Occipital lobe (tissue), 3 donors: ENCODE data around the gene C10orf67. TPM values are rescaled to one million over a fixed set of nuclear protein-coding genes. Genes with fewer than 3 reads are reported as not detected.
A peak's percentile ranks its signal among the peaks of the same experiment; 100 is the strongest.

Experiments
- DNase-seq: peaks from one replicate; lab custom pipeline; 2025; lab: John Stamatoyannopoulos, UW
- small RNA-seq: library from RNA; depleted of rRNA; stranded (forward); fragments of <200 nt; gene quantifications from one replicate; pipeline ENCODE3, GENCODE V24; 2014
- total RNA-seq: library from RNA; depleted of rRNA; stranded (reverse); fragments of >200 nt; gene quantifications from one replicate; pipeline ENCODE4 v1.2.3, GENCODE V29; 2014

Gene C10orf67
- total RNA-seq, 1 donor from 2014 or later = 0.16 TPM

DNA sequence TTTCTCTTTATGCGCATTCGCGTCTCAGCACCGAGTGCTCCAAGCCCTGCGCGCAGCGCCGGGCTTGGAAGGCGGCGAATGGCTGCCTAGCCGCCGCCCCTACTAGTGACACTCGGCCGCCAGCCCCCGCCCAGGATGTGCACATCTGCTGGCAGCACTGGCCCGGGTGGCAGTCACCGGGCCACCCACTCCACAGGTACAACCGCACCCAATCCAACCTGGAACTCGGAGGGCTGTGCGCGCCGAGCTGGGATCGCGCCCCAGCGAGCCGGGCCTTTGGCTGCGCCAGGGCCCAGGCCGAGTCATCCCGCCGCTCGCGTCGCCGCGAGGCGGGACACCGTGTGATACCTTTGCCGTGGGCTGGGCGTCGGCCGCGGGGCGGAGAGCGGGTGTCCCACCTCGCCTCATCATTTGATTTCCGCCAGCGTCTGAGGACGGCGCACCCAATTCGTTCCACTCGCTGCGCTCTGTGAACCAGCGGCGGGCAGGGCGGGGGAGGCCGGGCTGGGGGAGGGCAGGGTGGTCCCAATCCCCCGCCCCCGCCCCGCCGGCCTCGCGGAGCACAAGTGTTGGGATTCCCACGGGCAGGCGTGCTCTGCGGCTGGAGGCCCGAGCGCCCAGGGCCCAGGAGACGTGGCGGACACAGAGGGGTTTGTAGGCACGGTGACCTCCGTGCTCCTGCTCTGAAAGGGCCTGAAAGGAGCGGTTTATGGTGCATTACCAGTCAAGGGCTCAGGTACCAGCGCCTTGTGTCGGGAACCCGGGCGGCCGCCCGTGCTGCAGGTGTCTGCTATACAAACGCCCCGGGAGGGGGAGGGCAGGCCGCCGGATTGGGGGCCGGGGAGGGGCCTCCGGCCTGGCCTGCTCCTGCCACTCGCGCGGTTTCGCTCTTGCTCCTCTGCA, 170.3 kb downstream of the C10orf67 start:
- DNase-seq = peak; percentile 35

DNA sequence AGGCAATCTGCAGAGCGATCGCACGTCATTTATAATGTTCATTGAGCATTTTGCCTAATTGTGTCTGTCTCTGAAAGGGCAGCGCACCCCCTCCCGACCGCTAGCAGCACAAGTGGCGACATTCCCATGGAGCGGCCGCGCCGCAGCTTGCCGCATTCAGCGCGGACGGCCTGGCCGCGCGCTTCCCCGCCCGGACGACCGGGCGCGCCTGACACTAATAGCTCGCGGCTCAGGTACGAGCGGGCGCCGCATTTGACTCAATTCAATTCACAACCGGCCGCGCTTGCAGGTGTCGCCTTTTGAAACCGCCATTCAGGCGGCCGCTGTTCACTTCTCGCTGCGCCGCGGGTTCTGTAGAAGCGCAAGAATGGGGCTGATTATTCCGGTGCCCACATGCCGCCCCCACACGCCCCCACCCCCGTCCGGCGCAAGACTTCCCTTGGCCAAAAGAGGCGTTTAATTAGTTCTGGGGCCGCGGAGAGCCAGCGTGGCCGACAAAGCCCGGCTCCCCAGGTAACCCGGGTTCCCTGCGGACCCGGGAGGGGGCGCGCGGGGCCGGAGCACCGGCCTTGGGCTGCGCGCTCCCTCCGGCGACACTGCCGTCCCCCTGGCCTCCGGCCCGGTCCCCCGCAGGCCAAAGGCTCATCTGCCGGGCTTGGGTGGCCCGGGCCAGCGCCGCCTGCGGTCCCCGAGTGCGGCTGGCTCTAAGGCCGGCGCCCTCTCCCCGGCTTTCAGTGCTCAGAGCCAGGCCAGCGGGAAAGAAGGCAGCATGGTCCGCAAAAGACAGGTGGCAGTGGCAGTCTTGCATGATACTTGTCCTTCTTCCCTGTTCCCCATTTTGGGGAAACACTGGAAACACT, 171.2 kb downstream of the C10orf67 start:
- DNase-seq = peak; percentile 6

DNA sequence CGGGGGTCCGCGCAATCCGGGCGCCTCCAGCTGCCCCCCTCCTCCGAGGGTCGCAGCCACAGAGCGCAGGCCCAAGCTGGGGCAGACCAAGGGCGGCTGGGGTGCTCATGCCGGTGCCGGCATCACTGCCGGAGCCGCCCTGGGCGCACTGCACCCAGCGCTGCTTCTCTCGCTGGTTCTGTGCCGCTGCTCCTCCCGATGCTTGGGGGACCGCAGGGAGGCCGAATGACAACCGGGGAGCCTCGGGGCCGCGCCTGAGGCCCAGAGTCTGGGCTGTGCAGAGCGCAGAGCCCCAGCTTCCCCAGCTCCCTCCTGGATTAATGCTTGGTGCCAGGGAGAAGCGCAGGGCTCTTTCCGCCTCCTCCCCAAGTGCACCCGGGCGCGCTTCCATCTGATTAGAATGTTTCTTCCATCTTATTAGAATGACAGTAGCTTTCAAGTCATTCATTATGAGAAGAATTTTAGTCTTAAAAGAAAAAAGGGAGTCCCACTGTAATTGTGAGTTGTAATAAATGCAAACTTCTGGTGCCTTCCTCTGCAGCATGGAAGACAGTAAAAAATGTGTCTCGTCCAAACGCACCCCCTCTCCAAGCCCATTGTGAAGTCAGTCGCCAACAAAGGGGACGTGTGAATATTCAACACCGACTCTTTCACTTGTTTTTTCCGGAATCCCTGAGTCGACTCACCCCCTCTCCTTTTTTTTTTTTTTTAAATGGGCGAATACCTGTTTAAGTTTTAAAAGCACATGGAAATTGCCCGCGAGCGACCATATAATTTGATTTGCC, 172.0 kb downstream of the C10orf67 start:
- peak; percentile 39 for DNase-seq

DNA sequence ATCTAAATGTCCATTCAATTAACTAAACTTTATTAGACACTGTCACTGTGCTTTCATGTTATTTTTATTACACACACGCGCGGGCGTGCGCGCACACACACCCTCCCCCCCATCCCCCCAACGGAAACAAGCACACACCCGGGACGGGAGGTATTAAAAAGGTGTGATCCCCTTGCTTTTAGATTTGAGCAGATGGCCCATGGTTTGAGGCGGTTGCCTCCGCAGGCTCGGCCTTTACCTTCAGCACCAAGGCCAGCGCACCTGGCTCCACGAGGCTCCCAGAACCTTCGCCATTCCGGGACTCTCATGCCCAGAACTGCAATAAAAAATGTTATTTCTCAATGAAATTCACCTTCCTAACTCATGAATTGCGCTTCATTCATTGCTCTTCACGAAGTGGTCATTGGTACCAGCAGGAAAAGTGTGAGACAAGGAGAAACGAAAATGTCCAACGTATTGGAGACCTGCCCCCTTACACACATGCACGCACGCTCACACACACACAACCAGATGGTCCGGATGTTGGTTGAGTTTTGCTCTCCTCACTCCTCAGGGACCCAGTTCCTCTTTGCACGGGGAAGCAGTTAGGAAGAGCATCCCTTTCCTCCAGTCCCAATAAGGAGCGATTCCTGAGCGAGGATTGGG, 173.2 kb downstream of the C10orf67 start:
- no peak for DNase-seq

DNA sequence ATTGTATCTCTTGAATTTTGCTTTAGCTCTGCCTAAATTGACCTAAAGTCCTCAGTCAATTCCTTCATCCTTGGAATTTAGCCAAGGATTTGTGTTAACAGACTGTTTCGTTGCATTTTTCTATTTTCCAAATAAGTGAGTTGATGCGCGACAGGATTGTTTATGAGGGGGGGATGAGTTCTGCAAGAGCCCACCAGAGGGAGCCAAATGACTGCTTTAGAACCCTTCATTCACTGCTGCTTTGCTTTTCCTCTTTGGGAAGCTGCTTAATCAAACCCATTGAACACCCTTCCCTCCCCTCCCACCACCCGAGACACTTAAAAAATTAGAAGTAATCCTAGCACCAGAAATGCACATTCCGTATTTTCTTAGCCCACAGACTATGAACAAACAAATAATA, 186.2 kb downstream of the C10orf67 start:
- peak; percentile 21 for DNase-seq

DNA sequence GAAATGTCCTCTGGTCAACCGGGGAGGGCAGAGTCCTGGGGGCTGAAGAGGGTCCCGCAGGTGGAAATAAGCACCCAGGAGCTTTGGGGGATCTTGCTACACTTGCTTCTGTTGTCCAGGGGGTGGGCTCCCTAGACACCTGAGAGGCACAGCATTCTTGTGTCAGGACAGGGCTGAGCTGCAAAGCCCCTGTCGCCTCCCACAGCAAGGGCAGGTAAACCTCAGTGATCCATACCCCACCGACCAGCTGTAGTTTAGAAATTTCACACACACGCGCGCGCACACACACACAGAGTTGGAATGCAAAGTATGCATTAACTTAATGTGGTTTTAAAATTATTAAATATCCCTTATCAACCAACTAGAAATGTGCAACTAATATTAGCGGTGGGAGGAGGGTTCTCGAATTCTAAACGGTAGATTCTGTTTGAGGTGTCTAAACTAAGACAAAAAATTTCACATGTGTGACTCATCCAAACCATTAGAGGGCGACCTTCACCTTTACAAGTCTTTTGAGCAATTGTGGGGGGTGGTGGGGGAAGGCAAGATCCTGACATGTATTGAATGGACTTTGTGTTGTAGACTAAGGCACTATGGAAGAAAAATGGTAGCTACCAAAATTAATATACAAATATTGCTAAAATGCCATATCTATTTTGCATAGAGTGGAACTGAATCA, 186.8 kb downstream of the C10orf67 start:
- DNase-seq = no peak

DNA sequence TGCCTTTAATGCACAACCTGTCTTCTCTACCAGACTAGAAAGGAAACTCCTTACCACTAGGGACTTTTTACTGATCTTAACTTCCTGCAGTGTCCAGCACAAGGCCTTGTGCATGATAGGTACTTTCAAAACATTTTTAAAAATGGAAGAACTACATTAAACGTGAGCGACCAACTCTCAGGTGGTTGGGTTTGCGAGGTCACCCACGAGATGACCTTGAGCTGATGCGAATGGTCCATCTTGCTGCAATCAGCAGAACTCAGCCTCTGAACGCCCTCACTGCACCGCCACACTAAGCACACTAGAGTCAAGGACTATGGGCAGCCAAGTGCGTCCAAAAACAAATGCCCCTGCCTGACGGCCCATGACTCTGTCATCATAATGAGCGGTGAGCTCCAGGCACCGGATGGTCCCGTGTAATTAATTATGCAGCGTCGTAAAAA, 187.3 kb downstream of the C10orf67 start:
- no peak for DNase-seq

DNA sequence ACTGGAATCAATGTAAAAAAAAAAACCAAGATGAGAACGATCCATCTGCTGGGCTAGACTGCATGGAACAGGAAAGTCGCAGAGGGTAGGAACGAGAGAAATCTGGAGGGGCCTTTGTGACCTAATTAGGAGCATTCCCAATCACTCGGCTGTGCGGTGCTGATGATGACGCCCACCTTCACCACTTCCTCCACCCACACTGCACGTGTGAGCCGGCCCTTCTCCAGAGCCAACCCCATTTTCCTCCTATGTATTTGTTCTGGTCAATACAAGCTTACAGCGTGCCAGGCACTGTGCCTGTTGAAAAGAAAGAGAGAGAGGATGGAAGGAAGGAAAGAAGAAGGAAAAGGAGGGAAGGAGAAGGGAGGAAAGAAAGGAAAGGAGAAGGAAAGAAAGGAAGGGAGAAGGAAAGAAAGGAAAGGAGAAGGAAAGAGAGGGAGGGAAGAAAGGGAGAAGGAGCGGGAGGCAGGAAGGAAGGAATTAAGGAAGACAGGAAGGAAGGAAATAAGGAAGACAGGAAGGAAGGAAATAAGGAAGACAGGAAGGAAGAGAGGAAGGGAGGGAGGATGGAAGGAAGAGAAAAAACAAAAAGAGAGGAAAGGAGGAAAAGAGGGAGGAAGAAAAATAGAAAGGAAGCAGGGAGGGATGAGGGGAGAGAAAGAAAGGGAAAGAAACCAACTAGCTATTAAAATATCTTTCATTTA, 188.0 kb downstream of the C10orf67 start:
- no peak for DNase-seq

DNA sequence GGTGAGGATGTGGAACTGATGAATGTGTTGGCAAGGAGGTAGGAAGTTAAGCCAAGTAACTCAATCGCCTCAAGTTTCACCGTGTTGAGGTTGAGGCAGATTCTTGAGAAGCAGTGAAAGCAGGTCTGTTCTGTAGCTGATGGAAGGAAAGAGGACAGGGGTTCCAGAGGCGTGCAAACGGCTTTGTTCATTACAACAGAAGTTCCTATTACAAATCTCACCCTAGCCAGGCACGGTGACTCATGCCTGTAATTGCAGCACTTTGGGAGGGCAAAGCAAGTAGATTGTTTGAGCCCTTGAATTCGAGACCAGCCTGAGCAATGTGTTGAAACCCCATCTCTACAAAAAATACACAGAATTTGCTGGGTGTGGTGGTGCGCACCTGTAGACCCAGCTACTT, 189.4 kb downstream of the C10orf67 start:
- DNase-seq = no peak

Small RNA genes within 50 kb of the gene (small RNA-seq; reads per million reads assigned to genes)
- not detected for gene MIR1254-2
- not detected for gene RF00561

Other genes with a start within 250 kb of the C10orf67 start
- gene MSRB2, start 249.2 kb downstream of the C10orf67 start, total RNA-seq = 16.8 TPM
- gene PTF1A, start 152.5 kb downstream of the C10orf67 start, total RNA-seq = not detected
- 17.8 TPM for gene OTUD1, start 94.3 kb upstream of the C10orf67 start, total RNA-seq